ES-I3 (cell line): ENCODE measurements around the gene LGALS7.
"Not testable (repeated sequence)": the region's sequence is repeated elsewhere in the genome, so short reads cannot be mapped to it uniquely, and the experiment has no call there.

ENCODE experiments used
- H3K36me3 ChIP-seq: 2 replicates; pipeline ENCODE4 v1.6.1; 2013; ENCODE audit warnings: mild to moderate bottlenecking, low read length, control low read depth, moderate library complexity; ENCODE audit not compliant: insufficient read depth
- H3K4me1 ChIP-seq: 2 replicates; pipeline ENCODE4 v1.6.1; 2013; ENCODE audit warnings: mild to moderate bottlenecking, control low read depth, low read length; ENCODE audit not compliant: insufficient read depth
- H3K9ac ChIP-seq: 2 replicates; pipeline ENCODE4 v1.6.1; 2013; ENCODE audit warnings: low read depth, mild to moderate bottlenecking, low read length, moderate library complexity
- H3K9me3 ChIP-seq: 2 replicates; pipeline ENCODE4 v1.6.1; 2013; ENCODE audit warnings: mild to moderate bottlenecking, low read length, moderate library complexity; ENCODE audit not compliant: control insufficient read depth, insufficient read depth

Gene LGALS7

GRCh38 chr19:38770949-38771275 lies 2.4 kb downstream of the LGALS7 start:
- not testable (repeated sequence) for H3K9ac ChIP-seq, H3K9me3 ChIP-seq, H3K36me3 ChIP-seq, H3K4me1 ChIP-seq

- H3K9me3 ChIP-seq, H3K36me3 ChIP-seq, H3K4me1 ChIP-seq: not testable (repeated sequence)
- peak overlapping the region; percentile 28; the same call in 1 of the 2 replicates for H3K9ac ChIP-seq
Measured at GRCh38 chr19:38770228-38770948, 2.9 kb downstream of the LGALS7 start.

GRCh38 chr19:38769635-38770211 lies 3.6 kb downstream of the LGALS7 start:
- Histone ChIP-seq H3K36me3 (no peaks in the 10 kb centered on the region), H3K9ac (peak overlapping the region; percentile 28), H3K9me3 (no peaks in the 10 kb centered on the region), H3K4me1 (peaks cover 3% of the 10 kb centered on the region; the same call in 1 of the 2 replicates)

GRCh38 chr19:38766276-38767047 lies 6.9 kb downstream of the LGALS7 start:
- Histone ChIP-seq H3K9ac (no peak overlapping the region), H3K9me3 (no peaks in the 10 kb centered on the region), H3K36me3 (no peaks in the 10 kb centered on the region), H3K4me1 (0 out of 2 replicates have a peak, but pooled peaks cover 3% of the 10 kb centered on the region)

- H3K9ac ChIP-seq: no peak overlapping the region
- H3K9me3 ChIP-seq: no peaks in the 10 kb centered on the region
- 0 out of 2 replicates have a peak, but pooled peaks cover 3% of the 10 kb centered on the region for H3K4me1 ChIP-seq
- no peaks in the 10 kb centered on the region for H3K36me3 ChIP-seq
Measured at GRCh38 chr19:38765214-38765613, 8.1 kb downstream of the LGALS7 start.

- Histone ChIP-seq H3K4me1 (no peaks in the 10 kb centered on the region), H3K9me3 (no peaks in the 10 kb centered on the region)
Measured at GRCh38 chr19:38763795-38764220, 9.5 kb downstream of the LGALS7 start.

GRCh38 chr19:38761884-38762389 lies 11.4 kb downstream of the LGALS7 start:
- H3K36me3 ChIP-seq, H3K4me1 ChIP-seq, H3K9ac ChIP-seq, H3K9me3 ChIP-seq: not testable (repeated sequence)

More at GRCh38 chr19:38763795-38764220, 9.5 kb downstream of the LGALS7 start:
- Histone ChIP-seq H3K9ac (no peak overlapping the region), H3K36me3 (no peaks in the 10 kb centered on the region)

- not testable (repeated sequence) for H3K9me3 ChIP-seq, H3K4me1 ChIP-seq, H3K9ac ChIP-seq, H3K36me3 ChIP-seq
Measured at GRCh38 chr19:38760805-38761517, 12.4 kb downstream of the LGALS7 start.

- H3K4me1 ChIP-seq: no peaks in the 10 kb centered on the region
- H3K36me3 ChIP-seq: no peaks in the 10 kb centered on the region
- no peak overlapping the region for H3K9ac ChIP-seq
- H3K9me3 ChIP-seq: no peaks in the 10 kb centered on the region
Measured at GRCh38 chr19:38759590-38760003, 13.7 kb downstream of the LGALS7 start.

GRCh38 chr19:38754196-38754595 lies 19.1 kb downstream of the LGALS7 start:
- H3K9me3 ChIP-seq, H3K36me3 ChIP-seq, H3K4me1 ChIP-seq, H3K9ac ChIP-seq: not testable (repeated sequence)

- H3K4me1 ChIP-seq, H3K9me3 ChIP-seq, H3K9ac ChIP-seq, H3K36me3 ChIP-seq: not testable (repeated sequence)
Measured at GRCh38 chr19:38753783-38754182, 19.5 kb downstream of the LGALS7 start.

- Histone ChIP-seq H3K9me3 (no peaks in the 10 kb centered on the region), H3K9ac (no peak overlapping the region)
Measured at GRCh38 chr19:38745316-38745715, 28.0 kb downstream of the LGALS7 start.

GRCh38 chr19:38744874-38745273 lies 28.4 kb downstream of the LGALS7 start:
- Histone ChIP-seq H3K9me3 (no peaks in the 10 kb centered on the region), H3K4me1 (no peaks in the 10 kb centered on the region; the same call in 1 of the 2 replicates), H3K36me3 (no peaks in the 10 kb centered on the region), H3K9ac (no peak overlapping the region)

More at GRCh38 chr19:38745316-38745715, 28.0 kb downstream of the LGALS7 start:
- no peaks in the 10 kb centered on the region for H3K36me3 ChIP-seq
- no peaks in the 10 kb centered on the region; the same call in 1 of the 2 replicates for H3K4me1 ChIP-seq

- no peaks in the 10 kb centered on the region for H3K9me3 ChIP-seq
- H3K36me3 ChIP-seq: no peaks in the 10 kb centered on the region
- H3K4me1 ChIP-seq: no peaks in the 10 kb centered on the region; the same call in 1 of the 2 replicates
- H3K9ac ChIP-seq: no peak within 1 kb of the TSS
Measured at GRCh38 chr19:38744298-38744681, 29.0 kb downstream of the LGALS7 start, which contains the start of gene CAPN12. Gene CAPN12 (minus strand): TSS chr19:38744474. CDS start chr19:38744165, 309 bp downstream.
